ENCODE results near the gene YTHDF1.

The YTHDF1 gene

DNA sequence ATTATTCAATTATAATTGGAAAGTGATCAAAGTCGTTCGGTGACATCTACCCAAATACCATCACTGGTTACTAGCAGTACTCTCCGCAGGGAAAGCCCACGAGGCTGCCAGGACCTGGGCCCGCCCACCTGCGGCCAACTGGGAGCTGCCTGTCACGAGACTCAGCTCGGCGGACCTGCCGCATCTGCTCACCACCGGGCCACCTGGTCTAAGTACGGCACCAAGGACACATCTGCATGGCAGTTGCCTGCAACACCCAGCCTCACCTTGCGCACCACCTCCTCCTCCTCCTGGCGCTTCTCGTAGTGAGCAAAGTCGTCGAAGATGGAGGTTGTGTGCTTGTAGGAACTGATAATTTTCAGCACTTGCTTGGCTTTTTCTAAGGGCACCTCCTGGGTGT is 13.9 kb downstream of the YTHDF1 start:
- TF ChIP-seq CTCF (IDR thresholded peaks at IDR 0.05) = no peak
- Histone ChIP-seq H3K27ac (no peak overlapping the region), H3K4me3 (no peak overlapping the region)
- no peak for DNase-seq (ENCODE audit: low spot score)

- no peak overlapping the region for H3K4me3 ChIP-seq
- no peak for TF ChIP-seq CTCF (IDR thresholded peaks at IDR 0.05)
- DNase-seq (ENCODE audit: low spot score) = no peak
- no peak overlapping the region for H3K27ac ChIP-seq
Measured at GRCh38 chr20:63198606-63199005, 17.3 kb downstream of the YTHDF1 start.

DNA sequence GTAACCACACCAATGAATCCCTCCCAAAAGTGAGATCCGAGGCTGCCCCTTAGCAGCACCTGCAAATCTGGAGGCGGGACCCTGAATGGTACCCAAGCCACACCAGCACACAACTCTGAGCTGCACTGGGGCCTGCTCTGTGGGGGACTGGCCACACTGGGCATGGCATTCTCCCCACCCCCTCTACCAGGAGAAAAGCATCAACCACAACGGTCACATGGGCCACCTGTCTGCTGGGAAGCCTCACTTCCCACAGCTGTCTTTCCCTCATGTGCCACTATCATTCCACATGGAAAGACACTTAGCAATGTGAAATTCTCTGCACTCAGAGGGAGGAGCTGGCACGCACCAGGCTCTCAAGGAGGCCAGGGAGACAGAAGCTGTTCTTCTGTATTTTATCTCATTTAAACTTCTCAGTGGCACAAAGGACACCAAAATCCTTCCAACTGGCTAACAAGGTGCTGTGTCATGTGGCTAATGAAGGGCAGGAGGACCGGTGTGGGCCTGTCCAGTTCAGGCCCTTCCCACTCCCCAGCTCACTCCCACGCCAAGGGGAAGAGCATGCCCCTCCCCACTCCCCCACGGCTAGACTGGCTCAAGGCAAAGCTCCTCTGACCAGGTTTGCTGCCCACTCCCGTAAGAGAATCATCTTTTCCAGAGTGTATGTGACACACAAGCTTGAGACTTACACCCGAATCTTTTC is 19.0 kb downstream of the YTHDF1 start:
- DNase-seq (ENCODE audit: low spot score) = no peak
- Histone ChIP-seq H3K27ac (no peak overlapping the region), H3K4me3 (no peak overlapping the region)
- TF ChIP-seq CTCF (IDR thresholded peaks at IDR 0.05) = no peak

DNA sequence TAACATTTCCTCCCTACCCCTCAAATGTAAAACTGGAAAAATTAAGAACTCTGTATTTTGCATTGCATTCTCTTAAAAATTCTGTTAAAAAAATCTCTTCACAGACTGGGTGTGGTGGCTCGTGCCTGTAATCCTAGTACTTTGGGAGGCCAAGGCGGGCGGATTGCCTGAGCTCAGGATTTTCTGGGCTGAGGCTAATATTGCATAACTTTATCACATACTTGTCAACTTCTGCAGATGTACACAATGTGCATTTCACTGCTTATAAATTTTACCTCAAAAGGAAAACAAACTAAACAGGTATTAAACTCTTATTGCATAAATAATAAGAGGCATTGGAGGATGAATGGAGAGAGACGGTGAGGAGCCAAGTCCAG is 21.1 kb downstream of the YTHDF1 start:
- no peak for TF ChIP-seq CTCF (IDR thresholded peaks at IDR 0.05)
- no peak for DNase-seq (ENCODE audit: low spot score)
- H3K4me3 ChIP-seq = no peak overlapping the region
- no peak overlapping the region for H3K27ac ChIP-seq

- no peak overlapping the region for H3K4me3 ChIP-seq
- no peak overlapping the region for H3K27ac ChIP-seq
- no peak for DNase-seq (ENCODE audit: low spot score)
- no peak for TF ChIP-seq CTCF (IDR thresholded peaks at IDR 0.05)
Measured at GRCh38 chr20:63194007-63194796, 21.7 kb downstream of the YTHDF1 start.

DNA sequence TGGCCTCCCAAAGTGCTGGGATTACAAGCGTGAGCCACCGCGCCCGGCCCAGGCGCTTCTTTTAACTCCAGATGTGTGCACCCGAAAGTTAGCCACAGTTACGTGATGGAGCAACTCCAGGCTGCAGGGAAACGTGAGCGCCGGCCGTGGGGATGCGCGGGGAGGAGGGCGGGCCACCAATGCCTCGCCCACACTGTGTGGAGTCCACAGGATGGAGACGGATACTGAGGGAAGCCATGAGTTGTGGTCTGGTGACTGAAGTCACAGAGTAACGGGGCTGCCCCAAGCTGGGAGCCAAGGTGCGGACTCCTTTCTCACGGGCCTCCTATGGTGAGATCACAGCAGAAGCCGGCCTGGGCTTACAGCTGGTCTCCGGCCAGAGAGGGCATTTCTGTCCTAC is 23.2 kb downstream of the YTHDF1 start:
- Histone ChIP-seq H3K27ac (no peak overlapping the region), H3K4me3 (no peak overlapping the region)
- DNase-seq (ENCODE audit: low spot score) = no peak
- TF ChIP-seq CTCF (IDR thresholded peaks at IDR 0.05) = no peak

GRCh38 chr20:63191400-63191799 is 24.5 kb downstream of the YTHDF1 start:
- no peak overlapping the region for H3K4me3 ChIP-seq
- no peak overlapping the region for H3K27ac ChIP-seq
- DNase-seq (ENCODE audit: low spot score) = no peak
- no peak for TF ChIP-seq CTCF (IDR thresholded peaks at IDR 0.05)
